GM13976 (cell line): ENCODE data around the gene AMPD1.

Source experiments
- DNase-seq: peaks from one replicate; pipeline ENCODE4 v3.0.0; 2012; ENCODE audit warnings: low spot score
- CTCF ChIP-seq: IDR thresholded peaks from 2 replicates; pipeline ENCODE4 v1.5.1; 2012; ENCODE audit warnings: borderline replicate concordance, mild to moderate bottlenecking; ENCODE audit not compliant: insufficient read depth; ENCODE audit errors: extremely low read depth, missing control alignments, control extremely low read depth
- in situ Hi-C: fragments of 300-500 bp; cut with MboI; formaldehyde crosslinking; loops from one replicate; pipeline ENCODE4 v1.12.0; 2022; ENCODE audit warnings: low sequenced_read_pairs, mixed read lengths, inconsistent platforms; ENCODE audit not compliant: unreplicated experiment

Gene AMPD1

GRCh38 chr1:114668373-114668772, 27.0 kb downstream of the AMPD1 start:
- no peak for TF ChIP-seq CTCF
- in situ Hi-C loops, result no loop called here
- no peak for DNase-seq

- no peak for DNase-seq
- no peak for TF ChIP-seq CTCF
- in situ Hi-C loops, result no loop called here
These were observed 28.4 kb downstream of the AMPD1 start for GRCh38 chr1:114666954-114667353.

- TF ChIP-seq CTCF, result no peak
- in situ Hi-C loops, result no loop called here
- DNase-seq, result no peak
These were observed 35.1 kb downstream of the AMPD1 start for GRCh38 chr1:114660238-114660637.

- TF ChIP-seq CTCF, result no peak
- in situ Hi-C loops, result no loop called here
- DNase-seq, result no peak
These were observed 43.5 kb downstream of the AMPD1 start for GRCh38 chr1:114651893-114652292.

GRCh38 chr1:114648503-114648902, 46.8 kb downstream of the AMPD1 start:
- in situ Hi-C loops, result no loop called here
- no peak for DNase-seq
- no peak for TF ChIP-seq CTCF

GRCh38 chr1:114641377-114641776, 54.0 kb downstream of the AMPD1 start:
- no peak for DNase-seq
- in situ Hi-C loops, result no loop called here
- no peak for TF ChIP-seq CTCF

GRCh38 chr1:114638910-114639309, 56.4 kb downstream of the AMPD1 start:
- no peak for DNase-seq
- no peak for TF ChIP-seq CTCF
- in situ Hi-C loops, result no loop called here
